Prostate gland (tissue), 1 donor: ENCODE data around the gene EED.

Experiments used
- POLR2A ChIP-seq: fragments of 450-650 bp; IDR thresholded peaks from one replicate; pipeline ENCODE4 v1.6.1; 2016; ENCODE audit warnings: antibody characterized with exemption, mild to moderate bottlenecking
- POLR2AphosphoS5 ChIP-seq: sonication (generic); formaldehyde crosslinking; IDR thresholded peaks from one replicate; pipeline ENCODE4 v1.6.1; 2017; ENCODE audit warnings: antibody characterized with exemption

DNA sequence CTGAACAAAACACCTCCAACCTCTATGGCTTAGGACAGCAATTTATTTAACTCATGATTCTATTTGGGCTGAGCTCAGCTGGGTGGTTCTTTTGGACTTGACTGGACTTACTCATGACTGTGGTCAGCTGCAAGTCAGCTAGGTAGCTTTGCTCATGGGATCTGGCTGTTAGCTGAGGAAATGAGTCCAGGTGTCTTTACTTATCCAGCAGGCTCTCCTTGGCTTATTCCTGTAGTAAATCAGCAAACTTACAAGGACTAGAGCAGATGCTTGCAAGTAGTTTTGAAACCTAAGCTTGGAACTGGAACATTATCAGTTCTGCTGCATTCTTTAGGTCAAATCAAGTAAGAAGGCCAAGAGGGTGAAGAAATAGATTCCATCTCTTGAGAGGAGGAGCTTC is 49.5 kb downstream of the EED start:
- TF ChIP-seq POLR2A: no peak
- TF ChIP-seq POLR2AphosphoS5: no peak
